PC-3 (cell line): ENCODE measurements around the gene RASA2. TPM values are rescaled to one million over a fixed set of nuclear protein-coding genes. Genes with fewer than 3 reads are reported as not detected.

Experiments
- ATAC-seq: fragments of 200-7000 bp; cut with Tn5 transposase; 2 replicates; pipeline ENCODE4 v1.9.1; 2020; ENCODE audit warnings: mild to moderate bottlenecking, moderate library complexity
- BruUV-seq: library from RNA; stranded (reverse); fragments of 400-500 nt; replicated peaks from 2 replicates; lab custom pipeline; 2021; lab: Mats Ljungman, UMichigan
- CTCF ChIA-PET: fragments of 300-600 bp; sonication (Branson Sonifier 250); formaldehyde crosslinking; loops from one replicate; lab custom pipeline; 2022; ENCODE audit warnings: antibody characterized with exemption; lab: Charles Lee
- POLR2A ChIA-PET: fragments of 300-600 bp; sonication (Branson Sonifier 250); formaldehyde crosslinking; loops from one replicate; lab custom pipeline; 2022; ENCODE audit warnings: antibody characterized with exemption; ENCODE audit not compliant: unreplicated experiment; lab: Charles Lee
- DNase-seq: peaks from one replicate; pipeline ENCODE4 v3.0.0-alpha.2; 2015
- H2AFZ ChIP-seq: fragments of 300-600 bp; sonication (generic); 2 replicates; pipeline ENCODE4 v1.6.0; 2016; ENCODE audit warnings: antibody characterized with exemption, low read length
- H3F3A ChIP-seq: fragments of 300-600 bp; sonication (generic); one replicate; pipeline ENCODE4 v1.6.0; 2017; ENCODE audit warnings: antibody characterized with exemption, low read length, control low read depth, mild to moderate bottlenecking; ENCODE audit not compliant: unreplicated experiment
- H3K27ac ChIP-seq: fragments of 300-600 bp; sonication (generic); 2 replicates; pipeline ENCODE4 v1.5.1; 2016; ENCODE audit warnings: mild to moderate bottlenecking, low read length
- H3K27me3 ChIP-seq: fragments of 300-600 bp; sonication (generic); 2 replicates; pipeline ENCODE4 v1.6.1; 2016; ENCODE audit warnings: low read length, mixed read lengths
- H3K36me3 ChIP-seq: fragments of 300-600 bp; sonication (generic); 2 replicates; pipeline ENCODE4 v1.6.1; 2016; ENCODE audit warnings: low read depth, mixed run types, low read length, mixed read lengths
- H3K4me1 ChIP-seq: fragments of 300-600 bp; sonication (generic); 2 replicates; pipeline ENCODE4 v1.5.1; 2016; ENCODE audit warnings: low read length; ENCODE audit not compliant: insufficient read depth
- H3K4me2 ChIP-seq: fragments of 300-600 bp; sonication (generic); 2 replicates; pipeline ENCODE4 v1.6.0; 2016; ENCODE audit warnings: low read length
- H3K4me3 ChIP-seq: fragments of 300-600 bp; sonication (generic); 2 replicates; pipeline ENCODE4 v1.5.1; 2016; ENCODE audit warnings: mild to moderate bottlenecking, low read length, mixed read lengths
- H3K79me2 ChIP-seq: fragments of 300-600 bp; sonication (generic); 2 replicates; pipeline ENCODE4 v1.6.1; 2017; ENCODE audit warnings: low read length, mixed read lengths
- H3K9ac ChIP-seq: fragments of 300-600 bp; sonication (generic); 2 replicates; pipeline ENCODE4 v1.6.0; 2016; ENCODE audit warnings: mild to moderate bottlenecking, low read length
- H3K9me2 ChIP-seq: fragments of 300-600 bp; sonication (generic); replicated peaks from 2 replicates; pipeline ENCODE4 v1.6.1; 2016; ENCODE audit warnings: mixed run types, low read length, mixed read lengths
- H3K9me3 ChIP-seq: fragments of 300-600 bp; sonication (generic); 2 replicates; pipeline ENCODE4 v1.6.1; 2016; ENCODE audit warnings: low read length, mixed read lengths
- H4K20me1 ChIP-seq: fragments of 300-600 bp; sonication (generic); 2 replicates; pipeline ENCODE4 v1.6.1; 2016; ENCODE audit warnings: low read length, mixed read lengths
- EZH2 ChIP-seq: fragments of 300-600 bp; sonication (generic); IDR thresholded peaks from one replicate; pipeline ENCODE4 v1.6.1; 2017; ENCODE audit warnings: antibody characterized with exemption, mild to moderate bottlenecking, low read length; ENCODE audit not compliant: unreplicated experiment
- EZH2phosphoT487 ChIP-seq: fragments of 300-600 bp; sonication (generic); IDR thresholded peaks from 2 replicates; pipeline ENCODE4 v1.6.1; 2018; ENCODE audit warnings: mild to moderate bottlenecking, antibody characterized with exemption, low read length, borderline replicate concordance
- intact Hi-C: fragments of 100-400 bp; cut with micrococcal nuclease; formaldehyde crosslinking; loops from 2 replicates; pipeline ENCODE4 v1.9.0; 2023
- total RNA-seq: library from RNA; depleted of rRNA; stranded (reverse); fragments of >200 nt; gene quantifications from 2 replicates; pipeline ENCODE4 v1.2.3, GENCODE V29; 2014
- TF ChIP-seq, protein P1 (sequence below): fragments of 300-600 bp; sonication (generic); conservative IDR thresholded peaks from 2 replicates; pipeline ENCODE4 v1.5.1; 2017; ENCODE audit warnings: antibody characterized with exemption, low read depth, mild to moderate bottlenecking, low read length

Gene RASA2
- total RNA-seq, 1 experiment from 2014 or later: 3.7 TPM

DNA sequence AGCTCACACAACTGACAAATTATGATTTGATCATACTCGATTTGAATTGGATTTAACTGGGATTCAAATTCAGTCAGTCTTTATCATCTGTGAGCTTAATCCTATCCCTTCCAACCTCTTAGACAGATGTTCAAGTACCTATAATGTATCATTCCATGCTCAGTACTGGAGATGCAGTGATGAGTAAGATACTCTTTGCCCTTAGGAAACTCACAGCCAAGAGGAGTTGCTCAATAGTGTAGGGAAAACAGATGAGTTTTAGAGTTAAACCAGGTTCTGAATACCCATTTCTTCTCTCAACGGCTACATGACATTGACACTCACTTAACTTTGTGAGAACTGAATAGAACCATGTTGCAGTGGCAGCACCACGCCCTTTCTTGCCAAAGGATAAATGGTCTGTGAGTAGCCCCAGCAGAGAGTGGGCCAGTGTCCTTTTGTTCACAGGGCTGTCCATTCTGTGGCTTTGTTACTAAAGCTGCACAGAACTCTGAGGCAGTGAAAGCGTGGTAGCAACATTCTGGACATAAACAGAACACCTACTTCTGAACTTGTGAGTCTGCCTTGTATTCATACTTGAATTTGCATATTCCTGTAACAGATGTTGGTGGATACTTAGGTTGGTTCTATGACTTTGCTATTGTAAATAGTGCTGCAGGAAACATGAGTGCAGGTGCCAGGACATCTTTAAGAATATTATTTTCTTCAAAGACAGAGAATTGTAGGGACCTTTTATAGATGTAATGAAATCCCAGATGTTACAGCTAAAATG lies 91.6 kb downstream of the RASA2 start:
- TF ChIP-seq, protein P1, sequence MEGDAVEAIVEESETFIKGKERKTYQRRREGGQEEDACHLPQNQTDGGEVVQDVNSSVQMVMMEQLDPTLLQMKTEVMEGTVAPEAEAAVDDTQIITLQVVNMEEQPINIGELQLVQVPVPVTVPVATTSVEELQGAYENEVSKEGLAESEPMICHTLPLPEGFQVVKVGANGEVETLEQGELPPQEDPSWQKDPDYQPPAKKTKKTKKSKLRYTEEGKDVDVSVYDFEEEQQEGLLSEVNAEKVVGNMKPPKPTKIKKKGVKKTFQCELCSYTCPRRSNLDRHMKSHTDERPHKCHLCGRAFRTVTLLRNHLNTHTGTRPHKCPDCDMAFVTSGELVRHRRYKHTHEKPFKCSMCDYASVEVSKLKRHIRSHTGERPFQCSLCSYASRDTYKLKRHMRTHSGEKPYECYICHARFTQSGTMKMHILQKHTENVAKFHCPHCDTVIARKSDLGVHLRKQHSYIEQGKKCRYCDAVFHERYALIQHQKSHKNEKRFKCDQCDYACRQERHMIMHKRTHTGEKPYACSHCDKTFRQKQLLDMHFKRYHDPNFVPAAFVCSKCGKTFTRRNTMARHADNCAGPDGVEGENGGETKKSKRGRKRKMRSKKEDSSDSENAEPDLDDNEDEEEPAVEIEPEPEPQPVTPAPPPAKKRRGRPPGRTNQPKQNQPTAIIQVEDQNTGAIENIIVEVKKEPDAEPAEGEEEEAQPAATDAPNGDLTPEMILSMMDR: no peak
- TF ChIP-seq EZH2phosphoT487: no peak
- TF ChIP-seq EZH2: no peak
- Histone ChIP-seq H4K20me1 (no peaks in the 10 kb centered on the region), H3K27ac (no peak overlapping the region), H3K27me3 (no peaks in the 10 kb centered on the region), H3K9ac (no peak overlapping the region), H3K4me3 (no peak overlapping the region), H3K79me2 (no peaks in the 10 kb centered on the region), H2AFZ (no peak overlapping the region), H3K9me2 (no peaks in the 10 kb centered on the region), H3K9me3 (no peaks in the 10 kb centered on the region), H3K4me1 (no peaks in the 10 kb centered on the region), H3F3A (no peaks in the 10 kb centered on the region), H3K4me2 (no peak overlapping the region), H3K36me3 (peaks cover 7% of the 10 kb centered on the region)
- ChIA-PET POLR2A (no interaction called here), CTCF (interaction anchor here (0.6 kb wide), 1 partner anchor 334 kb away, joined by 3 read pairs; no protein-coding TSS in a partner anchor)
- no peak for DNase-seq
- BruUV-seq: no TSS peak
- no peak for ATAC-seq
- intact Hi-C loops: loop anchor here (5.0 to 10.0 kb wide), 2 partner anchors 334 to 416 kb away; no protein-coding TSS in a partner anchor

DNA sequence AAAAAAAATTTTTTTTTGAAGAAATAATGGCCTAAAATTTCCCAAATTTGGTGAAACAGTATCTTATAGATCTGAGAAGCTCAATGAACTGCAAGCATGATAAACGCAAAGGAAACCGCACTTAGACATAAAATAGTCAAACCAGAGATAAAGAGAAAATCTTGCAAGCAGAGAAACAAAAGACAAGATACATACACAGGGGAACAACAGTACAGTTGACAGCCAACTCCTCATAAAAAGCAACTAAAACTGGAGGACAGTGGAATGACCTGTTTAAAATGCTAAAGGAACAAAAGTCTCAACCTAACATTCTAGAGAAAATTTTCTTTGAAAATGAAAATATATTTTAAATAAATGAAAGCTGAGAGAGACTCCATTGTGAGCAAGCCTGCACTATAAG lies 107.5 kb downstream of the RASA2 start:
- Histone ChIP-seq H3K27ac (no peak overlapping the region), H3K79me2 (no peaks in the 10 kb centered on the region), H3K36me3 (peaks cover 4% of the 10 kb centered on the region), H3K9me2 (no peaks in the 10 kb centered on the region), H3K9ac (no peak overlapping the region), H3F3A (no peaks in the 10 kb centered on the region), H2AFZ (no peak overlapping the region), H3K27me3 (no peaks in the 10 kb centered on the region), H3K4me2 (no peak overlapping the region), H3K9me3 (no peaks in the 10 kb centered on the region), H3K4me3 (no peak overlapping the region), H4K20me1 (no peaks in the 10 kb centered on the region), H3K4me1 (no peaks in the 10 kb centered on the region)
- BruUV-seq: no TSS peak
- ChIA-PET CTCF (no interaction called here), POLR2A (no interaction called here)
- no peak for ATAC-seq
- TF ChIP-seq EZH2phosphoT487: no peak
- TF ChIP-seq, protein P1: no peak
- no peak for TF ChIP-seq EZH2
- no peak for DNase-seq
- intact Hi-C loops: no loop called here

DNA sequence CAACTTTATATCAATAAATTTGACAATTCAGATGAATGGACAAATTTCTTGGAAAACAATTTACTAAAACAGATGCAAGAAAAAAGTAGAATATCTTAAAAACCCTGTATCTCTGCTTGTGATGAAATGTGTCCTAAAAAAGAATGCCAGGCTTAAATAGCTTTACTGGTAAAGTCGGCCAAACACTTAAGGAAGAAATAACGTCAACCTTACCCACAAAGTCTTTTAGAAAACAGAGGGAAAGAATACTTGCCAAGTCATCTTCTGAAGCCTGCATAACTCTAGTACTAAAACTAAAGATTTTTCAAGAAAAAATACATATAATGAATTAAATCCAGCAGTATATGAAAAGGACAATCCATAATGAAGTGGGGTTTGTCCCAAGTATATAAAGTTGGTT lies 111.1 kb downstream of the RASA2 start:
- Histone ChIP-seq H3K79me2 (no peaks in the 10 kb centered on the region), H3K27ac (no peak overlapping the region), H2AFZ (no peak overlapping the region), H3K4me1 (no peaks in the 10 kb centered on the region), H3K36me3 (peaks cover 7% of the 10 kb centered on the region), H3K9ac (no peak overlapping the region), H3F3A (no peaks in the 10 kb centered on the region), H3K9me3 (no peaks in the 10 kb centered on the region), H3K4me3 (no peak overlapping the region), H3K4me2 (no peak overlapping the region), H3K27me3 (no peaks in the 10 kb centered on the region), H4K20me1 (no peaks in the 10 kb centered on the region), H3K9me2 (no peaks in the 10 kb centered on the region)
- POLR2A ChIA-PET: no interaction called here
- ATAC-seq (no peak), DNase-seq (no peak)
- TF ChIP-seq EZH2phosphoT487: no peak
- no peak for TF ChIP-seq EZH2
- TF ChIP-seq, protein P1: no peak
- no TSS peak for BruUV-seq
- CTCF ChIA-PET: no interaction called here
- intact Hi-C loops: no loop called here
